GM12801 (cell line): ENCODE measurements around the gene KDM4B.

Experiments
- CTCF ChIP-seq: IDR thresholded peaks from one replicate; pipeline ENCODE4 v1.5.1; 2011; ENCODE audit warnings: control low read depth; ENCODE audit not compliant: insufficient read length; ENCODE audit errors: extremely low read depth

KDM4B gene

GRCh38 chr19:5022066-5022860 is 53.4 kb downstream of the KDM4B start:
- TF ChIP-seq CTCF: no peak

GRCh38 chr19:5023128-5023571 is 54.2 kb downstream of the KDM4B start:
- TF ChIP-seq CTCF: no peak

GRCh38 chr19:5024282-5024681 is 55.4 kb downstream of the KDM4B start:
- no peak for TF ChIP-seq CTCF

GRCh38 chr19:5025027-5025426 is 56.1 kb downstream of the KDM4B start:
- no peak for TF ChIP-seq CTCF

- no peak for TF ChIP-seq CTCF
Measured at GRCh38 chr19:5026706-5027273, 57.9 kb downstream of the KDM4B start.

- TF ChIP-seq CTCF: no peak
Measured at GRCh38 chr19:5028229-5028886, 59.4 kb downstream of the KDM4B start.

GRCh38 chr19:5030136-5030820 is 61.4 kb downstream of the KDM4B start:
- TF ChIP-seq CTCF: no peak
